GM19468 (cell line): ENCODE results near the gene MRPS18A.

Source experiments
- ATAC-seq: cut with Tn5 transposase; IDR thresholded peaks from one replicate; pipeline ENCODE4 v1.9.1; 2021; ENCODE audit warnings: mild to moderate bottlenecking, moderate library complexity, moderate number of reproducible peaks; ENCODE audit not compliant: unreplicated experiment; ENCODE audit errors: extremely low read depth

MRPS18A gene

GRCh38 chr6:43687437-43688347, at the start of gene MRPS18A:
Gene MRPS18A, minus strand, starts transcription at chr6:43687791. Its CDS starts 12 bp downstream, at chr6:43687779.
- ATAC-seq, result peak; percentile 19

- no peak for ATAC-seq
These were observed 49.3 kb upstream of the MRPS18A start for GRCh38 chr6:43736844-43737243.

- no peak for ATAC-seq
These were observed 48.7 kb upstream of the MRPS18A start for GRCh38 chr6:43736211-43736786.

GRCh38 chr6:43735642-43736199, 48.1 kb upstream of the MRPS18A start:
- no peak for ATAC-seq

- no peak for ATAC-seq
These were observed 46.7 kb upstream of the MRPS18A start for GRCh38 chr6:43734294-43734665.

- peak; percentile 26 for ATAC-seq
These were observed 46.1 kb upstream of the MRPS18A start for GRCh38 chr6:43733471-43734293.

GRCh38 chr6:43730634-43731033, 43.0 kb upstream of the MRPS18A start:
- ATAC-seq, result no peak

- ATAC-seq, result no peak
These were observed 41.9 kb upstream of the MRPS18A start for GRCh38 chr6:43729537-43729936.

GRCh38 chr6:43728586-43728985, 41.0 kb upstream of the MRPS18A start:
- no peak for ATAC-seq

GRCh38 chr6:43727634-43728033, 40.0 kb upstream of the MRPS18A start:
- ATAC-seq, result no peak

GRCh38 chr6:43725643-43726580, 38.3 kb upstream of the MRPS18A start:
- ATAC-seq, result no peak

- ATAC-seq, result no peak
These were observed 37.5 kb upstream of the MRPS18A start for GRCh38 chr6:43724914-43725642.

GRCh38 chr6:43724354-43724753, 36.8 kb upstream of the MRPS18A start:
- ATAC-seq, result no peak

- peak; percentile 62 for ATAC-seq
These were observed 36.2 kb upstream of the MRPS18A start for GRCh38 chr6:43723737-43724295.

- ATAC-seq, result no peak
These were observed 35.4 kb upstream of the MRPS18A start for GRCh38 chr6:43722920-43723545.

GRCh38 chr6:43720999-43721398, 33.4 kb upstream of the MRPS18A start:
- ATAC-seq, result no peak

- no peak for ATAC-seq
These were observed 31.9 kb upstream of the MRPS18A start for GRCh38 chr6:43719511-43719910.
